H1 (cell line): Measurements from ENCODE around the gene TNNT3. TPM values are rescaled to one million over a fixed set of nuclear protein-coding genes. Genes with fewer than 3 reads are reported as not detected.

ENCODE experiments used
- CTCF ChIA-PET: fragments of 300-600 bp; sonication (Branson Sonifier 250); formaldehyde crosslinking; loops from one replicate; lab custom pipeline; 2021; ENCODE audit not compliant: partially characterized antibody; lab: Charles Lee
- POLR2A ChIA-PET: fragments of 300-600 bp; sonication (Branson Sonifier 250); formaldehyde crosslinking; loops from one replicate; lab custom pipeline; 2021; ENCODE audit warnings: inconsistent platforms; ENCODE audit not compliant: partially characterized antibody; lab: Charles Lee
- DNase-seq, 2 experiments: peaks; one replicate each; pipeline versions ENCODE4 v3.0.0 to v3.0.0-alpha.2; 2010 to 2022; ENCODE audit warnings: low spot score in 2 of 2, low read depth in 1 of 2, mixed read lengths in 1 of 2
- FAIRE-seq: peaks from 2 replicates; lab custom pipeline; 2011; peaks lifted over from hg19 to GRCh38; lab: Jason Lieb, UNC
- H2AFZ ChIP-seq: 2 replicates; pipeline ENCODE4 v1.8.1; 2012; ENCODE audit warnings: low read length, inconsistent platforms
- H2AK5ac ChIP-seq: 2 replicates; pipeline ENCODE4 v1.6.1; 2013; ENCODE audit warnings: low read depth, low read length
- H2BK120ac ChIP-seq: replicated peaks from 2 replicates; pipeline ENCODE3; 2013; ENCODE audit warnings: low read depth, low read length, inconsistent platforms
- H2BK12ac ChIP-seq: 2 replicates; pipeline ENCODE4 v1.6.1; 2013; ENCODE audit warnings: low read depth, low read length
- H2BK15ac ChIP-seq: 2 replicates; pipeline ENCODE4 v1.6.1; 2013; ENCODE audit warnings: low read length
- H2BK20ac ChIP-seq: 2 replicates; pipeline ENCODE4 v1.6.1; 2013; ENCODE audit warnings: low read length
- H2BK5ac ChIP-seq: 2 replicates; pipeline ENCODE4 v1.6.1; 2013; ENCODE audit warnings: low read depth, low read length
- H3K14ac ChIP-seq: 2 replicates; pipeline ENCODE4 v1.6.1; 2013; ENCODE audit warnings: inconsistent platforms; ENCODE audit not compliant: insufficient read length
- H3K18ac ChIP-seq: 2 replicates; pipeline ENCODE4 v1.6.1; 2013; ENCODE audit warnings: low read length; ENCODE audit errors: extremely low read depth
- H3K23ac ChIP-seq: 2 replicates; pipeline ENCODE4 v1.6.1; 2013; ENCODE audit warnings: inconsistent platforms; ENCODE audit not compliant: insufficient read length
- H3K23me2 ChIP-seq: 2 replicates; pipeline ENCODE4 v1.6.1; 2013; ENCODE audit warnings: low read depth, low read length
- H3K27ac ChIP-seq: 2 replicates; pipeline ENCODE4 v1.6.1; 2011; ENCODE audit warnings: low read depth, low read length, inconsistent platforms
- H3K27me3 ChIP-seq, 4 experiments: replicated peaks in 1 of 4; 1 replicate in 1 of 4; 2 replicates in 3 of 4; pipeline versions ENCODE4 v1.6.1 to v1.8.1; 2011 to 2013; ENCODE audit warnings: low read length in 3 of 4, mild to moderate bottlenecking in 3 of 4, inconsistent platforms in 2 of 4, mixed read lengths in 2 of 4, moderate library complexity in 1 of 4; ENCODE audit not compliant: control insufficient read depth in 3 of 4, insufficient read depth in 3 of 4; ENCODE audit errors: extremely low read depth in 1 of 4
- H3K36me3 ChIP-seq, 4 experiments: 2 replicates each; pipeline versions ENCODE4 v1.6.1 to v1.8.1; 2011 to 2013; ENCODE audit warnings: mild to moderate bottlenecking in 4 of 4, low read length in 3 of 4, moderate library complexity in 2 of 4, control low read depth in 1 of 4, inconsistent platforms in 1 of 4; ENCODE audit not compliant: insufficient read depth in 4 of 4, control insufficient read depth in 2 of 4
- H3K4ac ChIP-seq: replicated peaks from 2 replicates; pipeline ENCODE3; 2013; ENCODE audit warnings: low read length, low read depth, mixed read lengths, inconsistent platforms; ENCODE audit not compliant: insufficient read length
- H3K4me1 ChIP-seq, 4 experiments: replicated peaks in 1 of 4; 1 replicate in 1 of 4; 2 replicates in 3 of 4; pipeline versions ENCODE4 v1.6.1 to v1.8.1; 2011 to 2013; ENCODE audit warnings: low read length in 3 of 4, inconsistent platforms in 2 of 4, mixed read lengths in 1 of 4; ENCODE audit not compliant: insufficient read depth in 4 of 4, control insufficient read depth in 3 of 4
- H3K4me2 ChIP-seq, 2 experiments: 2 replicates each; pipeline versions ENCODE4 v1.6.1 to v1.8.1; 2011 to 2013; ENCODE audit warnings: low read depth in 2 of 2, low read length in 2 of 2, control low read depth in 1 of 2, inconsistent platforms in 1 of 2, mild to moderate bottlenecking in 1 of 2; ENCODE audit not compliant: insufficient read depth in 1 of 2
- H3K4me3 ChIP-seq, 4 experiments: fragments of 200-600, 300-600 bp in 1 of 4; sonication (generic), shearing (Covaris generic), sonication (Bioruptor Twin) in 1 of 4; 2 replicates each; pipeline versions ENCODE4 v1.5.1 to v1.8.1; 2011 to 2016; ENCODE audit warnings: low read length in 4 of 4, low read depth in 3 of 4, control low read depth in 2 of 4, inconsistent platforms in 2 of 4, mild to moderate bottlenecking in 2 of 4, mixed read lengths in 1 of 4, moderate library complexity in 1 of 4; ENCODE audit not compliant: insufficient read depth in 2 of 4; ENCODE audit errors: extremely low read depth in 1 of 4
- H3K56ac ChIP-seq: replicated peaks from 2 replicates; pipeline ENCODE3; 2013; ENCODE audit warnings: low read depth, mild to moderate bottlenecking, mixed read lengths, low read length, inconsistent platforms; ENCODE audit not compliant: insufficient read length
- H3K79me1 ChIP-seq: 2 replicates; pipeline ENCODE4 v1.6.1; 2013; ENCODE audit warnings: low read depth, low read length, control low read depth
- H3K79me2 ChIP-seq, 2 experiments: 2 replicates each; pipeline versions ENCODE4 v1.6.1 to v1.8.1; 2012 to 2013; ENCODE audit warnings: low read length in 2 of 2, mild to moderate bottlenecking in 2 of 2, inconsistent platforms in 1 of 2; ENCODE audit not compliant: insufficient read depth in 2 of 2, control insufficient read depth in 1 of 2
- H3K9ac ChIP-seq, 4 experiments: replicated peaks in 1 of 4; 1 replicate in 1 of 4; 2 replicates in 3 of 4; pipeline versions ENCODE4 v1.6.1 to v1.8.1; 2011 to 2013; ENCODE audit warnings: low read depth in 3 of 4, low read length in 3 of 4, control low read depth in 2 of 4, mild to moderate bottlenecking in 2 of 4, moderate library complexity in 2 of 4, inconsistent platforms in 1 of 4; ENCODE audit errors: extremely low read depth in 1 of 4
- H3K9me3 ChIP-seq, 2 experiments: 2 replicates each; pipeline versions ENCODE4 v1.6.1 to v1.8.1; 2012 to 2013; ENCODE audit warnings: mild to moderate bottlenecking in 2 of 2, moderate library complexity in 2 of 2, control low read depth in 1 of 2, inconsistent platforms in 1 of 2, low read depth in 1 of 2, low read length in 1 of 2, mixed read lengths in 1 of 2; ENCODE audit not compliant: insufficient read depth in 2 of 2
- H4K20me1 ChIP-seq, 2 experiments: replicated peaks in 1 of 2; 2 replicates each; pipeline versions ENCODE3 to v1.8.1; 2011 to 2013; ENCODE audit warnings: inconsistent platforms in 2 of 2, low read length in 2 of 2, mild to moderate bottlenecking in 1 of 2; ENCODE audit not compliant: insufficient read depth in 2 of 2, control insufficient read depth in 1 of 2
- H4K5ac ChIP-seq: 2 replicates; pipeline ENCODE4 v1.6.1; 2013; ENCODE audit warnings: low read length, low read depth, mixed read lengths, inconsistent platforms; ENCODE audit not compliant: insufficient read length
- H4K8ac ChIP-seq: 2 replicates; pipeline ENCODE4 v1.8.0; 2013; ENCODE audit warnings: mild to moderate bottlenecking, moderate library complexity, low read length, inconsistent platforms; ENCODE audit not compliant: insufficient read depth; ENCODE audit errors: extremely low read depth
- H4K91ac ChIP-seq: replicated peaks from 2 replicates; pipeline ENCODE3; 2013; ENCODE audit warnings: low read length, mixed read lengths, inconsistent platforms; ENCODE audit not compliant: insufficient read length
- BACH1 ChIP-seq: IDR thresholded peaks from 2 replicates; pipeline ENCODE4 v1.6.1; 2012; ENCODE audit warnings: low read length, improper control_type of control experiment
- MAFK ChIP-seq: IDR thresholded peaks from 2 replicates; pipeline ENCODE4 v1.6.1; 2012; ENCODE audit warnings: low read depth, mild to moderate bottlenecking, improper control_type of control experiment, low read length
- MAX ChIP-seq: IDR thresholded peaks from 2 replicates; pipeline ENCODE4 v1.6.1; 2012; ENCODE audit warnings: inconsistent platforms
- SP2 ChIP-seq: IDR thresholded peaks from 2 replicates; pipeline ENCODE4 v1.6.1; 2012; ENCODE audit warnings: mild to moderate bottlenecking, low read length, inconsistent platforms
- TAF7 ChIP-seq: optimal IDR thresholded peaks from 2 replicates; pipeline ENCODE3; 2011; ENCODE audit warnings: low read depth, mild to moderate bottlenecking, inconsistent platforms, low read length, moderate library complexity, borderline replicate concordance
- WGBS, 2 experiments: shearing (Covaris generic) in 1 of 2; methylation state at CpG; one replicate each; pipeline versions ENCODE4 v1.1.6 to v1.1.7; 2013 to 2015; ENCODE audit warnings: low lambda C conversion rate in 2 of 2, mixed read lengths in 2 of 2, inconsistent platforms in 1 of 2, low coverage in 1 of 2, missing lambda C conversion rate in 1 of 2; ENCODE audit not compliant: insufficient replicate concordance in 2 of 2, insufficient coverage in 1 of 2, insufficient read length in 1 of 2; ENCODE audit errors: extremely low coverage in 1 of 2, missing lambda C conversion rate in 1 of 2; 5-methylcytosine and 5-hydroxymethylcytosine counted together
- polyA plus RNA-seq, 7 experiments: library from polyadenylated mRNA; depleted of rRNA in 3 of 7; stranded (reverse) in 5 of 7; unstranded in 2 of 7; fragments of >200 nt in 5 of 7; fragments of 200-250 nt in 2 of 7; gene quantifications; 1 replicate in 5 of 7; 2 replicates in 1 of 7; 4 replicates in 1 of 7; pipeline versions ENCODE4 v1.2.1 to v1.2.3, GENCODE V29; 2011 to 2013; ENCODE audit warnings: missing spikeins in 2 of 7, mixed read lengths in 2 of 7
- total RNA-seq: library from RNA; stranded (reverse); fragmentation: NEBNext Ultra II Directional; extraction: Animal tissue kit (Norgen Biotek cat#: 25700); gene quantifications from 2 replicates; pipeline ENCODE4 v1.2.1, GENCODE V29; 2021

Gene TNNT3
- total and polyA plus RNA-seq, 2 of the 8 experiments (the other 6 are each of a cell fraction or from before 2014, with no cell fraction given), result not detected

- FAIRE-seq (no peak), DNase-seq (no peak)
- H3K23ac ChIP-seq, result no peak overlapping the region
- no peak overlapping the region for H3K4ac ChIP-seq
- ChIA-PET CTCF (interaction anchor here (0.7 to 4.4 kb wide), 34 partner anchors 10 to 267 kb away, joined by 3 to 47 read pairs (median 4); partner anchors contain the start of genes PRR33 and SYT8), POLR2A (interaction anchor here (0.9 kb wide), 1 partner anchor 33 kb away, joined by 3 read pairs; no protein-coding TSS in a partner anchor)
- H4K8ac ChIP-seq, result peak overlapping the region; percentile 74
- no peaks in the 10 kb centered on the region for H3K27me3 ChIP-seq
- H2BK12ac ChIP-seq, result no peak overlapping the region
- no peak for TF ChIP-seq SP2
- no peak for TF ChIP-seq TAF7
- TF ChIP-seq MAFK, result no peak
- TF ChIP-seq BACH1, result no peak
- TF ChIP-seq MAX, result no peak
- no peak overlapping the region for H3K14ac ChIP-seq
- H4K91ac ChIP-seq, result no peak overlapping the region
- no peak overlapping the region for H2AFZ ChIP-seq
- no peak overlapping the region for H2BK120ac ChIP-seq
- H3K27ac ChIP-seq, result no peak overlapping the region
- H3K4me2 ChIP-seq, result no peak overlapping the region
- peaks cover 5% of the 10 kb centered on the region; the same call in 1 of the 2 replicates for H3K23me2 ChIP-seq
- no peaks in the 10 kb centered on the region for H3K9me3 ChIP-seq
- H3K56ac ChIP-seq, result no peak overlapping the region
- H2BK20ac ChIP-seq, result no peak overlapping the region
- H2AK5ac ChIP-seq, result no peak overlapping the region
- H2BK15ac ChIP-seq, result no peak overlapping the region
- peaks cover 0 to 2% of the 10 kb centered on the region in 2 experiments for H4K20me1 ChIP-seq
- 100% methylated on average over 4 of the region's 8 CpGs; no CpG with 5 or more reads in 1 of the 2 experiments for WGBS, 2 experiments
- H3K4me3 ChIP-seq, result no peak overlapping the region
- no peaks in the 10 kb centered on the region for H3K36me3 ChIP-seq
- no peak overlapping the region for H3K9ac ChIP-seq
- peaks cover 0 to 3% (median 3%) of the 10 kb centered on the region in 4 experiments; a peak in 4 of 7 replicates for H3K4me1 ChIP-seq
- H3K18ac ChIP-seq, result no peak overlapping the region
- H3K79me1 ChIP-seq, result no peaks in the 10 kb centered on the region
- H3K79me2 ChIP-seq, result no peaks in the 10 kb centered on the region
- no peak overlapping the region for H2BK5ac ChIP-seq
- H4K5ac ChIP-seq, result no peak overlapping the region
Observed at GRCh38 chr11:1916986-1917522, 2.4 kb upstream of the TNNT3 start.
